Neural cell (in vitro differentiated cells): Measurements from ENCODE around the gene CPLX4. TPM values are rescaled to one million over a fixed set of nuclear protein-coding genes. Genes with fewer than 3 reads are reported as not detected.

Experiments used
- H2AFZ ChIP-seq: fragments of 200-600, 300-800 bp; sonication (generic), shearing (Covaris generic); 2 replicates; pipeline ENCODE4 v1.6.0; 2014; ENCODE audit warnings: low read depth, mild to moderate bottlenecking, antibody characterized with exemption, low read length, moderate library complexity
- H3F3A ChIP-seq: fragments of 200-600 bp; shearing (Covaris generic); 2 replicates; pipeline ENCODE4 v1.6.1; 2016; ENCODE audit warnings: mild to moderate bottlenecking, moderate library complexity, mixed read lengths, antibody characterized with exemption, low read length; ENCODE audit not compliant: insufficient read depth, poor library complexity, severe bottlenecking
- H3K27ac ChIP-seq: fragments of 200-600, 300-800 bp; sonication (generic), shearing (Covaris generic); 2 replicates; pipeline ENCODE4 v1.5.1; 2014; ENCODE audit warnings: mild to moderate bottlenecking, low read length, moderate library complexity
- H3K27me3 ChIP-seq: fragments of 300-800, 200-600 bp; sonication (generic), shearing (Covaris generic); 2 replicates; pipeline ENCODE4 v1.6.0; 2014; ENCODE audit warnings: mild to moderate bottlenecking, low read depth, low read length, moderate library complexity; ENCODE audit not compliant: insufficient read depth
- H3K36me3 ChIP-seq: fragments of 300-800, 200-600 bp; sonication (generic), shearing (Covaris generic); 2 replicates; pipeline ENCODE4 v1.5.1; 2014; ENCODE audit warnings: mild to moderate bottlenecking, antibody characterized with exemption, low read length, moderate library complexity; ENCODE audit not compliant: insufficient read depth
- H3K4me2 ChIP-seq: fragments of 300-800, 200-600 bp; sonication (generic), shearing (Covaris generic); 2 replicates; pipeline ENCODE4 v1.6.0; 2014; ENCODE audit warnings: mild to moderate bottlenecking, low read length
- H3K4me3 ChIP-seq: fragments of 300-800, 200-600 bp; sonication (generic), shearing (Covaris generic); 2 replicates; pipeline ENCODE4 v1.5.1; 2014; ENCODE audit warnings: mild to moderate bottlenecking, low read length, moderate library complexity
- H3K79me2 ChIP-seq: fragments of 200-600 bp; shearing (Covaris generic); replicated peaks from 2 replicates; pipeline ENCODE4 v1.6.0; 2014; ENCODE audit warnings: mild to moderate bottlenecking, low read length, moderate library complexity; ENCODE audit not compliant: insufficient read depth
- H3K9ac ChIP-seq: fragments of 300-800, 200-600 bp; sonication (generic), shearing (Covaris generic); 2 replicates; pipeline ENCODE4 v1.6.1; 2016; ENCODE audit warnings: mild to moderate bottlenecking, low read length, mixed read lengths
- H3K9me2 ChIP-seq: fragments of 200-600 bp; shearing (Covaris generic); 2 replicates; pipeline ENCODE4 v1.6.1; 2016; ENCODE audit warnings: mild to moderate bottlenecking, low read length, mixed read lengths; ENCODE audit not compliant: insufficient read depth
- H3K9me3 ChIP-seq: fragments of 200-600, 300-800 bp; sonication (generic), shearing (Covaris generic); 2 replicates; pipeline ENCODE4 v1.6.1; 2016; ENCODE audit warnings: mild to moderate bottlenecking, mixed run types, low read length, moderate library complexity, mixed read lengths
- H4K20me1 ChIP-seq: fragments of 200-600 bp; shearing (Covaris generic); 2 replicates; pipeline ENCODE4 v1.6.1; 2016; ENCODE audit warnings: mild to moderate bottlenecking, mixed run types; ENCODE audit not compliant: insufficient read depth
- EP300 ChIP-seq: fragments of 450-650 bp; conservative IDR thresholded peaks from 2 replicates; pipeline ENCODE4 v1.6.1; 2014; ENCODE audit warnings: antibody characterized with exemption, mild to moderate bottlenecking, moderate library complexity; ENCODE audit not compliant: poor library complexity, severe bottlenecking
- EZH2 ChIP-seq: fragments of 200-600, 300-800 bp; shearing (Covaris generic), sonication (generic); IDR thresholded peaks from 2 replicates; pipeline ENCODE4 v1.6.1; 2014; ENCODE audit warnings: antibody characterized with exemption, low read length, borderline replicate concordance, mild to moderate bottlenecking; ENCODE audit not compliant: insufficient read depth, poor library complexity, severe bottlenecking
- MXI1 ChIP-seq: fragments of 450-650 bp; conservative IDR thresholded peaks from 2 replicates; pipeline ENCODE4 v1.6.1; 2014; ENCODE audit warnings: antibody characterized with exemption, mild to moderate bottlenecking; ENCODE audit not compliant: poor library complexity, severe bottlenecking
- POLR2AphosphoS5 ChIP-seq: IDR thresholded peaks from 2 replicates; pipeline ENCODE4 v1.6.1; 2012
- RAD21 ChIP-seq: fragments of 450-650 bp; conservative IDR thresholded peaks from 2 replicates; pipeline ENCODE4 v1.6.1; 2014; ENCODE audit warnings: antibody characterized with exemption, mild to moderate bottlenecking, moderate library complexity
- SMC3 ChIP-seq: fragments of 450-650 bp; conservative IDR thresholded peaks from 2 replicates; pipeline ENCODE4 v1.6.1; 2014; ENCODE audit warnings: antibody characterized with exemption, mild to moderate bottlenecking, moderate library complexity; ENCODE audit not compliant: poor library complexity
- TAF1 ChIP-seq: IDR thresholded peaks from 2 replicates; pipeline ENCODE4 v1.6.1; 2012; ENCODE audit warnings: low read depth
- polyA plus RNA-seq: library from polyadenylated mRNA; depleted of rRNA; stranded (reverse); fragments of >200 nt; gene quantifications from 2 replicates; pipeline ENCODE4 v1.2.3, GENCODE V29; 2014
- TF ChIP-seq, protein P1 (sequence below): IDR thresholded peaks from 2 replicates; pipeline ENCODE4 v1.6.1; 2012; ENCODE audit warnings: borderline replicate concordance
- TF ChIP-seq, protein P2 (sequence below): fragments of 450-650 bp; IDR thresholded peaks from 2 replicates; pipeline ENCODE4 v1.5.1; 2014; ENCODE audit warnings: antibody characterized with exemption, mild to moderate bottlenecking, moderate library complexity; ENCODE audit not compliant: poor library complexity, severe bottlenecking

The CPLX4 gene
- polyA plus RNA-seq, 1 donor from 2014 or later: not detected

GRCh38 chr18:59303656-59304195 is 14.7 kb downstream of the CPLX4 start:
- Histone ChIP-seq H3K27ac (no peak overlapping the region), H4K20me1 (no peaks in the 10 kb centered on the region), H3F3A (no peaks in the 10 kb centered on the region), H3K9ac (no peak overlapping the region), H2AFZ (no peak overlapping the region), H3K27me3 (peaks cover 27% of the 10 kb centered on the region), H3K36me3 (no peaks in the 10 kb centered on the region), H3K9me2 (no peaks in the 10 kb centered on the region), H3K4me3 (no peak overlapping the region), H3K9me3 (no peaks in the 10 kb centered on the region), H3K79me2 (no peaks in the 10 kb centered on the region), H3K4me2 (no peak overlapping the region)
- TF ChIP-seq RAD21: no peak
- TF ChIP-seq MXI1: no peak
- TF ChIP-seq POLR2AphosphoS5: no peak
- TF ChIP-seq EP300: no peak
- TF ChIP-seq, protein P1, sequence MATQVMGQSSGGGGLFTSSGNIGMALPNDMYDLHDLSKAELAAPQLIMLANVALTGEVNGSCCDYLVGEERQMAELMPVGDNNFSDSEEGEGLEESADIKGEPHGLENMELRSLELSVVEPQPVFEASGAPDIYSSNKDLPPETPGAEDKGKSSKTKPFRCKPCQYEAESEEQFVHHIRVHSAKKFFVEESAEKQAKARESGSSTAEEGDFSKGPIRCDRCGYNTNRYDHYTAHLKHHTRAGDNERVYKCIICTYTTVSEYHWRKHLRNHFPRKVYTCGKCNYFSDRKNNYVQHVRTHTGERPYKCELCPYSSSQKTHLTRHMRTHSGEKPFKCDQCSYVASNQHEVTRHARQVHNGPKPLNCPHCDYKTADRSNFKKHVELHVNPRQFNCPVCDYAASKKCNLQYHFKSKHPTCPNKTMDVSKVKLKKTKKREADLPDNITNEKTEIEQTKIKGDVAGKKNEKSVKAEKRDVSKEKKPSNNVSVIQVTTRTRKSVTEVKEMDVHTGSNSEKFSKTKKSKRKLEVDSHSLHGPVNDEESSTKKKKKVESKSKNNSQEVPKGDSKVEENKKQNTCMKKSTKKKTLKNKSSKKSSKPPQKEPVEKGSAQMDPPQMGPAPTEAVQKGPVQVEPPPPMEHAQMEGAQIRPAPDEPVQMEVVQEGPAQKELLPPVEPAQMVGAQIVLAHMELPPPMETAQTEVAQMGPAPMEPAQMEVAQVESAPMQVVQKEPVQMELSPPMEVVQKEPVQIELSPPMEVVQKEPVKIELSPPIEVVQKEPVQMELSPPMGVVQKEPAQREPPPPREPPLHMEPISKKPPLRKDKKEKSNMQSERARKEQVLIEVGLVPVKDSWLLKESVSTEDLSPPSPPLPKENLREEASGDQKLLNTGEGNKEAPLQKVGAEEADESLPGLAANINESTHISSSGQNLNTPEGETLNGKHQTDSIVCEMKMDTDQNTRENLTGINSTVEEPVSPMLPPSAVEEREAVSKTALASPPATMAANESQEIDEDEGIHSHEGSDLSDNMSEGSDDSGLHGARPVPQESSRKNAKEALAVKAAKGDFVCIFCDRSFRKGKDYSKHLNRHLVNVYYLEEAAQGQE: no peak
- TF ChIP-seq TAF1: no peak
- TF ChIP-seq SMC3: no peak
- no peak for TF ChIP-seq EZH2
- TF ChIP-seq, protein P2, sequence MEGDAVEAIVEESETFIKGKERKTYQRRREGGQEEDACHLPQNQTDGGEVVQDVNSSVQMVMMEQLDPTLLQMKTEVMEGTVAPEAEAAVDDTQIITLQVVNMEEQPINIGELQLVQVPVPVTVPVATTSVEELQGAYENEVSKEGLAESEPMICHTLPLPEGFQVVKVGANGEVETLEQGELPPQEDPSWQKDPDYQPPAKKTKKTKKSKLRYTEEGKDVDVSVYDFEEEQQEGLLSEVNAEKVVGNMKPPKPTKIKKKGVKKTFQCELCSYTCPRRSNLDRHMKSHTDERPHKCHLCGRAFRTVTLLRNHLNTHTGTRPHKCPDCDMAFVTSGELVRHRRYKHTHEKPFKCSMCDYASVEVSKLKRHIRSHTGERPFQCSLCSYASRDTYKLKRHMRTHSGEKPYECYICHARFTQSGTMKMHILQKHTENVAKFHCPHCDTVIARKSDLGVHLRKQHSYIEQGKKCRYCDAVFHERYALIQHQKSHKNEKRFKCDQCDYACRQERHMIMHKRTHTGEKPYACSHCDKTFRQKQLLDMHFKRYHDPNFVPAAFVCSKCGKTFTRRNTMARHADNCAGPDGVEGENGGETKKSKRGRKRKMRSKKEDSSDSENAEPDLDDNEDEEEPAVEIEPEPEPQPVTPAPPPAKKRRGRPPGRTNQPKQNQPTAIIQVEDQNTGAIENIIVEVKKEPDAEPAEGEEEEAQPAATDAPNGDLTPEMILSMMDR: no peak

GRCh38 chr18:59303006-59303405 is 15.4 kb downstream of the CPLX4 start:
- H3K27me3 ChIP-seq: peaks cover 19% of the 10 kb centered on the region
- H4K20me1 ChIP-seq: no peaks in the 10 kb centered on the region

DNA sequence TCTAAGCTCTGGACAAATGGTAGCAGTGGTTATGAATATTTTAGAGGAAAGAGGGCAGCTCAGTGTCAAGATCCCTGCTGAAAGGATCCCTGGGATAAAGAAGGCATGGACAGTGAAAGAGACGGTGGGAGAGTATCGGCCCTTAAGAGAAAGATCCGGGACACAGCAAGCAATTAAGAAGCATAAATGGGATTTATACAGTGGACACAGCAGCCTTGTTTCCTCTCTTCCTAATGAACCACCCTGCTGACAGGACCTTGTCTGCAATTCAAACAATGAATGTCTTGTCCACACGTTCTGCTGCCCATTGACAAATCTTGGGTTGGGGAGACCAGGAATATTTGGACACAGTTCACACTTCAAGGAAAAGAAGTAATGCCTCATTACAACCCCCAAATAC is 16.5 kb downstream of the CPLX4 start:
- TF ChIP-seq MXI1 (no peak), EP300 (no peak), EZH2 (no peak), SMC3 (no peak), POLR2AphosphoS5 (no peak), TAF1 (no peak), RAD21 (no peak)
- TF ChIP-seq, protein P1: no peak
- TF ChIP-seq, protein P2: no peak
- H3K9me3 ChIP-seq: no peaks in the 10 kb centered on the region
- no peak overlapping the region for H3K9ac ChIP-seq
- no peaks in the 10 kb centered on the region for H3K9me2 ChIP-seq
- H3K79me2 ChIP-seq: no peaks in the 10 kb centered on the region
- H3F3A ChIP-seq: no peaks in the 10 kb centered on the region
- H4K20me1 ChIP-seq: no peaks in the 10 kb centered on the region
- peaks cover 10% of the 10 kb centered on the region for H3K27me3 ChIP-seq
- no peaks in the 10 kb centered on the region for H3K36me3 ChIP-seq
- H2AFZ ChIP-seq: no peak overlapping the region
- H3K4me3 ChIP-seq: no peak overlapping the region
- no peak overlapping the region for H3K27ac ChIP-seq
- H3K4me2 ChIP-seq: no peak overlapping the region

More at GRCh38 chr18:59303006-59303405, 15.4 kb downstream of the CPLX4 start:
- Histone ChIP-seq H3K27ac (no peak overlapping the region), H3K36me3 (no peaks in the 10 kb centered on the region), H3F3A (no peaks in the 10 kb centered on the region), H3K9me3 (no peaks in the 10 kb centered on the region), H3K79me2 (no peaks in the 10 kb centered on the region), H3K9ac (no peak overlapping the region), H3K4me3 (no peak overlapping the region), H2AFZ (no peak overlapping the region), H3K4me2 (no peak overlapping the region), H3K9me2 (no peaks in the 10 kb centered on the region)
- TF ChIP-seq TAF1: no peak
- TF ChIP-seq RAD21: no peak
- no peak for TF ChIP-seq MXI1
